Measurements from ENCODE around the gene ANO1.

DNA sequence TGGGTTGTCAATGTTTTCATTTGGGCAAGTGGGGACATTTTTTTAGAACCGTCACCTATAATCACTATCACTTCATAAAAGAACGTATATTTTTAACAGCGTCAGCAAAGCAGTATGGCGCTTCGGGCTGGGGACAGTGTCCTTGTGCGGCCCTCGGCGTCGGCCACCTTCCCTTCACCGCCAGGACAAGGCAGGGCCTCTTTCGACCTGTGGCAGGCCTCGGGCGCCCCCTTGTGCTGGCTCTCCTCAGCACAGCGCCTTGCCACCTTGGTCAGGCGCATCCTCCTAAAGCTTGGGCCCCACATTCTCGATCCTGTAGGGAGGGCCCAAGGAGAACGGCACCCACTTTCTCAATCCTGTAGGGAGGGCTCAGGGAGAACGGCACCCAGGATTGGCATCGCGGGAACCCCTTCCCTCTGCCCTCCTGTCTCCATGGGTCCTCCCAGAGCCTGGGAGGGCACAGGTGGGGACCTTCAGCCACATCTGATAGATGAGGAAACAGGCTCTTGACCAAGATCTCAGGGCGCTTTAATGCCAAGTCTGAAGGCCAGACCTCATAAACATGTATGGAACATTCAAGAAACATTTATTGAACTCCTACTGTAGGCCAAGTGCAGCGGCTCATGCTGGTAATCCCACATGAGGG is 113.5 kb downstream of the ANO1 start:
- TF ChIP-seq, protein P1, sequence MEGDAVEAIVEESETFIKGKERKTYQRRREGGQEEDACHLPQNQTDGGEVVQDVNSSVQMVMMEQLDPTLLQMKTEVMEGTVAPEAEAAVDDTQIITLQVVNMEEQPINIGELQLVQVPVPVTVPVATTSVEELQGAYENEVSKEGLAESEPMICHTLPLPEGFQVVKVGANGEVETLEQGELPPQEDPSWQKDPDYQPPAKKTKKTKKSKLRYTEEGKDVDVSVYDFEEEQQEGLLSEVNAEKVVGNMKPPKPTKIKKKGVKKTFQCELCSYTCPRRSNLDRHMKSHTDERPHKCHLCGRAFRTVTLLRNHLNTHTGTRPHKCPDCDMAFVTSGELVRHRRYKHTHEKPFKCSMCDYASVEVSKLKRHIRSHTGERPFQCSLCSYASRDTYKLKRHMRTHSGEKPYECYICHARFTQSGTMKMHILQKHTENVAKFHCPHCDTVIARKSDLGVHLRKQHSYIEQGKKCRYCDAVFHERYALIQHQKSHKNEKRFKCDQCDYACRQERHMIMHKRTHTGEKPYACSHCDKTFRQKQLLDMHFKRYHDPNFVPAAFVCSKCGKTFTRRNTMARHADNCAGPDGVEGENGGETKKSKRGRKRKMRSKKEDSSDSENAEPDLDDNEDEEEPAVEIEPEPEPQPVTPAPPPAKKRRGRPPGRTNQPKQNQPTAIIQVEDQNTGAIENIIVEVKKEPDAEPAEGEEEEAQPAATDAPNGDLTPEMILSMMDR (IDR thresholded peaks at IDR 0.05) = peak; percentile 71 to 80 (median 71)
- TF ChIP-seq POLR2AphosphoS5 (IDR thresholded peaks at IDR 0.05) (no peak), EP300 (IDR thresholded peaks at IDR 0.05) (no peak)

Data from esophagus muscularis mucosa (tissue), 4 donors.